ENCODE data around the gene ARF1. TPM values are rescaled to one million over a fixed set of nuclear protein-coding genes. Genes with fewer than 3 reads are reported as not detected.
A peak's percentile ranks its signal among the peaks of the same experiment; 100 is the strongest.

The ARF1 gene
- total and polyA plus RNA-seq, 10 of the 15 experiments (the other 5 are each of a cell fraction or from before 2014, with no cell fraction given) = 48.4 to 508 (median 283) TPM

DNA sequence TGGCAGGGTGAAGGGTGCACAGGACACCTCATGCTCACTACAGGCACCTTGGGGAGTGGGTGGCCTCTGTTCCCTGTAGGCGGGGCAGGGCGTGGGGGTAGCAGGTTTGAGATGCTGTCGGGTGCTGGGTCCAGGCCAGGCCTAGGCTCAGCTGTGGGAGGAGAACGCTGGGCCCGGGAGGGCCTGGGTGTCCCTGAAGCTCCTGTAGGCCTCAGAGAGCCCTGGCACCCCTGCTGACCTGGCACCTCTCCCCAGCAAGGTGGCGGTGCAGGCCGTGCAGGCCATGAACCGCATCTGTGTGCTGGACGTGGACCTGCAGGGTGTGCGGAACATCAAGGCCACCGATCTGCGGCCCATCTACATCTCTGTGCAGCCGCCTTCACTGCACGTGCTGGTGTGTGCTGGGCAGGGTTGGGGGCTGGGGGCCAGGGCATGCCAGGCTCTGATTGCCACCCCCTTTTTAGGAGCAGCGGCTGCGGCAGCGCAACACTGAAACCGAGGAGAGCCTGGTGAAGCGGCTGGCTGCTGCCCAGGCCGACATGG lies 64.7 kb downstream of the ARF1 start:
- Histone ChIP-seq H3K36me3 (ENCODE audit: control insufficient read depth in 2 of 2, insufficient read depth in 2 of 2, low read length in 1 of 2) (peaks cover 2 to 17% of the 10 kb centered on the region in 2 experiments; a peak in 3 of 4 replicates), H3K79me2 (ENCODE audit: control insufficient read depth, insufficient read depth, low read length) (peaks cover 34% of the 10 kb centered on the region), H3K27me3 (replicated peaks in 1 of 2; ENCODE audit: control insufficient read depth in 2 of 2, insufficient read depth in 2 of 2, low read length in 1 of 2) (no peaks in the 10 kb centered on the region), H3K9me3 (replicated peaks; ENCODE audit: control insufficient read depth, insufficient read depth, low read length) (no peaks in the 10 kb centered on the region), H3K4me2 (ENCODE audit: control insufficient read depth, insufficient read depth) (no peak overlapping the region), H3K4me3 (no peak overlapping the region), H2AFZ (ENCODE audit: control insufficient read depth, low read depth, low read length) (no peak overlapping the region), H3K4me1 (ENCODE audit: control insufficient read depth, insufficient read depth, low read length) (peaks cover 3% of the 10 kb centered on the region), H3K9ac (ENCODE audit: control insufficient read depth, insufficient read depth, low read length) (no peak overlapping the region), H4K20me1 (ENCODE audit: control insufficient read depth, insufficient read depth) (peaks cover 3% of the 10 kb centered on the region; the same call in 1 of the 2 replicates), H3K27ac (ENCODE audit: control insufficient read depth, insufficient read depth) (no peak overlapping the region)
- ChIA-PET CTCF (no interaction called here), SMC1A (ENCODE audit: uncharacterized antibody, unreplicated experiment) (no interaction called here), RAD21 (ENCODE audit: unreplicated experiment) (no interaction called here), POLR2A (no interaction called here)
- intact Hi-C loops (cut with micrococcal nuclease; ENCODE audit: unreplicated experiment) = no loop called here
- DNase-seq (ENCODE audit: low read depth, low spot score) = no peak
- in situ Hi-C loops (cut with MboI) = no loop called here
- BruUV-seq (replicated peaks) = no TSS peak
- no peak for FAIRE-seq
- WGBS (ENCODE audit: insufficient coverage, insufficient replicate concordance, low lambda C conversion rate, missing lambda C conversion rate) = 97% methylated on average over 20 of the region's 20 CpGs
- ATAC-seq = no peak
- TF ChIP-seq POLR2A (IDR thresholded peaks at IDR 0.05; ENCODE audit: low read depth, low read length) = peak; percentile 37; the same call in 1 of the 2 replicates
- TF ChIP-seq, protein P1, sequence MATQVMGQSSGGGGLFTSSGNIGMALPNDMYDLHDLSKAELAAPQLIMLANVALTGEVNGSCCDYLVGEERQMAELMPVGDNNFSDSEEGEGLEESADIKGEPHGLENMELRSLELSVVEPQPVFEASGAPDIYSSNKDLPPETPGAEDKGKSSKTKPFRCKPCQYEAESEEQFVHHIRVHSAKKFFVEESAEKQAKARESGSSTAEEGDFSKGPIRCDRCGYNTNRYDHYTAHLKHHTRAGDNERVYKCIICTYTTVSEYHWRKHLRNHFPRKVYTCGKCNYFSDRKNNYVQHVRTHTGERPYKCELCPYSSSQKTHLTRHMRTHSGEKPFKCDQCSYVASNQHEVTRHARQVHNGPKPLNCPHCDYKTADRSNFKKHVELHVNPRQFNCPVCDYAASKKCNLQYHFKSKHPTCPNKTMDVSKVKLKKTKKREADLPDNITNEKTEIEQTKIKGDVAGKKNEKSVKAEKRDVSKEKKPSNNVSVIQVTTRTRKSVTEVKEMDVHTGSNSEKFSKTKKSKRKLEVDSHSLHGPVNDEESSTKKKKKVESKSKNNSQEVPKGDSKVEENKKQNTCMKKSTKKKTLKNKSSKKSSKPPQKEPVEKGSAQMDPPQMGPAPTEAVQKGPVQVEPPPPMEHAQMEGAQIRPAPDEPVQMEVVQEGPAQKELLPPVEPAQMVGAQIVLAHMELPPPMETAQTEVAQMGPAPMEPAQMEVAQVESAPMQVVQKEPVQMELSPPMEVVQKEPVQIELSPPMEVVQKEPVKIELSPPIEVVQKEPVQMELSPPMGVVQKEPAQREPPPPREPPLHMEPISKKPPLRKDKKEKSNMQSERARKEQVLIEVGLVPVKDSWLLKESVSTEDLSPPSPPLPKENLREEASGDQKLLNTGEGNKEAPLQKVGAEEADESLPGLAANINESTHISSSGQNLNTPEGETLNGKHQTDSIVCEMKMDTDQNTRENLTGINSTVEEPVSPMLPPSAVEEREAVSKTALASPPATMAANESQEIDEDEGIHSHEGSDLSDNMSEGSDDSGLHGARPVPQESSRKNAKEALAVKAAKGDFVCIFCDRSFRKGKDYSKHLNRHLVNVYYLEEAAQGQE (IDR thresholded peaks at IDR 0.05; ENCODE audit: low read depth, low read length) = no peak
- no peak for TF ChIP-seq RELA (IDR thresholded peaks at IDR 0.05; ENCODE audit: borderline replicate concordance, partially characterized antibody)
- TF ChIP-seq CREM (IDR thresholded peaks at IDR 0.05; ENCODE audit: low read depth) = no peak
- TF ChIP-seq PAX8 (IDR thresholded peaks at IDR 0.05) = no peak
- TF ChIP-seq WRNIP1 (IDR thresholded peaks at IDR 0.05; ENCODE audit: borderline replicate concordance, low read depth, low read length) = no peak
- TF ChIP-seq TCF7 (IDR thresholded peaks at IDR 0.05; ENCODE audit: borderline replicate concordance) = no peak

All from GM12878 (cell line).